GM12878 (cell line): ENCODE results near the gene HOMER2. TPM values are rescaled to one million over a fixed set of nuclear protein-coding genes. Genes with fewer than 3 reads are reported as not detected.
A peak's percentile ranks its signal among the peaks of the same experiment; 100 is the strongest.

Experiments
- ATAC-seq: fragments of 200-7000 bp; cut with Tn5 transposase; 3 replicates; pipeline ENCODE4 v1.9.1; 2020; ENCODE audit warnings: mild to moderate bottlenecking, moderate library complexity
- BruUV-seq: library from RNA; stranded (reverse); fragments of 400-500 nt; replicated peaks from 2 replicates; lab custom pipeline; 2021; lab: Mats Ljungman, UMichigan
- CTCF ChIA-PET: fragments of 300-600 bp; sonication (Branson Sonifier 250); formaldehyde crosslinking; extraction: SDS; loops from one replicate; lab custom pipeline; 2021; ENCODE audit warnings: inconsistent platforms; lab: Yijun Ruan, JAX
- POLR2A ChIA-PET: fragments of 350-600 bp; formaldehyde crosslinking; extraction: SDS; loops from one replicate; lab custom pipeline; 2021; ENCODE audit warnings: inconsistent platforms; lab: Charles Lee
- RAD21 ChIA-PET: fragments of 300-600 bp; sonication (Branson Sonifier 250); formaldehyde crosslinking; loops from one replicate; lab custom pipeline; 2023; ENCODE audit warnings: antibody characterized with exemption; ENCODE audit not compliant: unreplicated experiment; lab: Charles Lee
- SMC1A ChIA-PET: fragments of 300-600 bp; sonication (Branson Sonifier 250); formaldehyde crosslinking; loops from one replicate; lab custom pipeline; 2023; ENCODE audit not compliant: unreplicated experiment, uncharacterized antibody; lab: Charles Lee
- DNase-seq: peaks from one replicate; pipeline ENCODE4 v3.0.0-alpha.2; 2011; ENCODE audit warnings: low read depth, low spot score
- FAIRE-seq: peaks from 3 replicates; lab custom pipeline; 2011; peaks lifted over from hg19 to GRCh38; lab: Jason Lieb, UNC
- H2AFZ ChIP-seq: 2 replicates; pipeline ENCODE4 v1.6.0; 2011; ENCODE audit warnings: low read depth, low read length, control low read depth; ENCODE audit not compliant: control insufficient read depth
- H3K27ac ChIP-seq: 2 replicates; pipeline ENCODE4 v1.5.1; 2011; ENCODE audit warnings: control low read depth; ENCODE audit not compliant: control insufficient read depth, insufficient read depth
- H3K27me3 ChIP-seq, 2 experiments: replicated peaks in 1 of 2; 2 replicates each; pipeline versions ENCODE4 v1.6.0 to v1.6.1; 2011; ENCODE audit warnings: low read length in 1 of 2; ENCODE audit not compliant: control insufficient read depth in 2 of 2, insufficient read depth in 2 of 2
- H3K36me3 ChIP-seq, 2 experiments: 2 replicates each; pipeline ENCODE4 v1.5.1; 2011; ENCODE audit warnings: low read length in 1 of 2; ENCODE audit not compliant: control insufficient read depth in 2 of 2, insufficient read depth in 2 of 2
- H3K4me1 ChIP-seq: 2 replicates; pipeline ENCODE4 v1.6.1; 2011; ENCODE audit warnings: mild to moderate bottlenecking, low read length, moderate library complexity, mixed read lengths; ENCODE audit not compliant: control insufficient read depth, insufficient read depth
- H3K4me2 ChIP-seq: 2 replicates; pipeline ENCODE4 v1.6.0; 2011; ENCODE audit warnings: control low read depth; ENCODE audit not compliant: control insufficient read depth, insufficient read depth
- H3K4me3 ChIP-seq: fragments of 200-600 bp; sonication (generic); 2 replicates; pipeline ENCODE4 v1.5.1; 2016
- H3K79me2 ChIP-seq: 2 replicates; pipeline ENCODE4 v1.6.0; 2011; ENCODE audit warnings: low read length; ENCODE audit not compliant: control insufficient read depth, insufficient read depth
- H3K9ac ChIP-seq: 2 replicates; pipeline ENCODE4 v1.8.0; 2011; ENCODE audit warnings: low read length, control low read depth, mixed read lengths; ENCODE audit not compliant: control insufficient read depth, insufficient read depth
- H3K9me3 ChIP-seq: replicated peaks from 3 replicates; pipeline ENCODE4 v1.5.1; 2011; ENCODE audit warnings: mild to moderate bottlenecking, low read length; ENCODE audit not compliant: control insufficient read depth, insufficient read depth
- H4K20me1 ChIP-seq: 2 replicates; pipeline ENCODE4 v1.6.0; 2011; ENCODE audit not compliant: control insufficient read depth, insufficient read depth
- BACH1 ChIP-seq: fragments of 450-650 bp; IDR thresholded peaks from 2 replicates; pipeline ENCODE4 v1.6.1; 2017; ENCODE audit warnings: mild to moderate bottlenecking, borderline replicate concordance
- BRCA1 ChIP-seq: IDR thresholded peaks from 2 replicates; pipeline ENCODE4 v1.6.1; 2011; ENCODE audit warnings: low read depth, low read length, improper control_type of control experiment
- CREM ChIP-seq: IDR thresholded peaks from 2 replicates; pipeline ENCODE4 v1.6.1; 2014; ENCODE audit warnings: antibody characterized with exemption, low read depth
- GATAD2B ChIP-seq: fragments of 450-650 bp; conservative IDR thresholded peaks from 2 replicates; pipeline ENCODE4 v1.6.1; 2017; ENCODE audit warnings: low read depth, mild to moderate bottlenecking, moderate library complexity
- NR2C2 ChIP-seq: IDR thresholded peaks from 2 replicates; pipeline ENCODE4 v1.6.1; 2011; ENCODE audit warnings: borderline replicate concordance, low read depth; ENCODE audit not compliant: control insufficient read depth, insufficient read length
- POLR2AphosphoS2 ChIP-seq: IDR thresholded peaks from 2 replicates; pipeline ENCODE4 v1.6.1; 2011; ENCODE audit warnings: low read depth, mild to moderate bottlenecking, low read length, improper control_type of control experiment, moderate library complexity
- SMC3 ChIP-seq: IDR thresholded peaks from 2 replicates; pipeline ENCODE4 v1.6.1; 2011; ENCODE audit warnings: low read length, improper control_type of control experiment, borderline replicate concordance
- SPI1 ChIP-seq: IDR thresholded peaks from 2 replicates; pipeline ENCODE4 v1.6.1; 2011; ENCODE audit warnings: low read depth, mild to moderate bottlenecking, low read length, moderate library complexity, borderline replicate concordance; ENCODE audit not compliant: insufficient read depth
- SUZ12 ChIP-seq: fragments of 200-600 bp; sonication (generic); IDR thresholded peaks from one replicate; pipeline ENCODE4 v1.6.1; 2018; ENCODE audit warnings: antibody characterized with exemption, mild to moderate bottlenecking; ENCODE audit not compliant: unreplicated experiment
- WGBS: methylation state at CpG from one replicate; pipeline ENCODE4 v1.1.6; 2016; ENCODE audit warnings: low lambda C conversion rate; ENCODE audit not compliant: insufficient replicate concordance, insufficient coverage; ENCODE audit errors: missing lambda C conversion rate; 5-methylcytosine and 5-hydroxymethylcytosine counted together
- in situ Hi-C: fragments of 300-500 bp; cut with MboI; formaldehyde crosslinking; loops from 9 replicates; pipeline ENCODE4 v1.14.3; 2018; ENCODE audit warnings: mixed read lengths
- intact Hi-C: fragments of 100-400 bp; cut with micrococcal nuclease; formaldehyde crosslinking; loops from one replicate; pipeline ENCODE4 v1.14.2; 2022; ENCODE audit not compliant: unreplicated experiment
- polyA plus RNA-seq, 11 experiments: library from polyadenylated mRNA; depleted of rRNA in 4 of 11; unstranded in 6 of 11; stranded (reverse) in 5 of 11; fragments of >200 nt; fragmentation: Nextera tagmentation in 4 of 11; fragmentation: Illumina TruSeq in 1 of 11; extraction: Ambion mirVana in 4 of 11; extraction: Trizol in 1 of 11; gene quantifications; 1 replicate in 1 of 11; 2 replicates in 10 of 11; pipeline versions ENCODE4 v1.2.1 to v1.2.3, GENCODE V29; 2011 to 2016; ENCODE audit warnings: inconsistent platforms in 2 of 11, missing spikeins in 2 of 11, low read depth in 1 of 11
- total RNA-seq, 4 experiments: library from RNA; depleted of rRNA in 3 of 4; stranded (reverse); fragments of >200 nt in 3 of 4; fragmentation: Illumina TruSeq in 1 of 4; extraction: Trizol in 1 of 4; gene quantifications; 2 replicates each; pipeline versions ENCODE4 v1.2.1 to v1.2.3, GENCODE V29; 2013 to 2021
- TF ChIP-seq, protein P1 (sequence below): IDR thresholded peaks from 2 replicates; pipeline ENCODE4 v1.6.1; 2011; ENCODE audit warnings: low read depth, low read length, improper control_type of control experiment, borderline replicate concordance
- TF ChIP-seq, protein P2 (sequence below): fragments of 450-650 bp; formaldehyde crosslinking; IDR thresholded peaks from 2 replicates; pipeline ENCODE4 v1.4.0; 2020; ENCODE audit warnings: mild to moderate bottlenecking, moderate library complexity
- TF ChIP-seq, protein P3 (sequence below): fragments of 450-650 bp; IDR thresholded peaks from 2 replicates; pipeline ENCODE4 v1.6.1; 2017; ENCODE audit warnings: mild to moderate bottlenecking

HOMER2 gene
- total and polyA plus RNA-seq, 10 of the 15 experiments (the other 5 are each of a cell fraction or from before 2014, with no cell fraction given): 0.60 to 5.0 (median 1.8) TPM

DNA sequence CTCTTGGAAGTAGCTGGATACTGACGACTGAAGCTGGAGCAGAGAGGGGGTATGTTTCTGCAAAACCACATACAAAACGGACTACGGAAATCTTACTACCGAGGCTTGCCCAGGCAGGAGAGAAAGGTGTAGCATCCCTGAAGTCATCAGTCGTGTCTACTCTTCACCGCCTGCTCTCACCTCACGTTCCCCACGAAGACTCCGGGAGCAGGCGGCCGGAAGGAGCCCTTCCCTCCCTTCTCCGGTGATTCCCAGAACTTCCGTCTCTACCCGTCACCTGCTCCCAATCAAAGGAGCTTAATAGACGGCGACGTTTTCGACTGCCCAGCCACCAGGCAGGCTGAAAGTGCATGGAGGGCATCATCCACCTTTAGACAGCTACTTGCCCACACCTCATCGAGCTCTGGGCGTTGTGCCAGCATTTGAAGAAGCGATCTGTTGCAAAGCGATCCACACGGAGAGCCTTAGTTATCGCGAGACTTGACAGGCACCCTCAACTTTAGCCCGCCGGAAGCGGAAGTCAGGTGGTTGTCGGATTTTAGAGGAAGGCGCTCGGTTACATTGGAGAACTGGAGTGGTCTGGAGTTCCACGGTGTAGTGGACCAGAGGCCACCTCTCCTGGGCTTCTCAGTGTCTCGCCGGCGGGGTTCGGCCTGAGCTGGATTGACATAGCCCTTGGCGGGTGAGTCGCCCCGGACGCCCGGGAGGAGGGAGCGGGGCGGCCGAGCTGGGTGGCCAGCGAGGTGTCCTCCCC, 33.3 kb upstream of the HOMER2 start, which contains the start of gene RAMAC:
RAMAC (plus strand) TSS at position 523 of the 754 bp plus-strand sequence. CDS start 2,809 bp downstream, outside the sequence.
- no peaks in the 10 kb centered on the region for H3K27me3 ChIP-seq
- TSS peak; percentile 88 for BruUV-seq
- H3K4me2 ChIP-seq: peak within 1 kb of the TSS; percentile 100
- POLR2A ChIA-PET: interaction anchor here (0.6 to 1.7 kb wide), 10 partner anchors 10 to 1746 kb away, joined by 3 to 8 read pairs (median 3); partner anchors contain the start of genes RPS17 and WHAMM
- 1% methylated on average over 45 of the region's 45 CpGs for WGBS
- peak within 1 kb of the TSS; percentile 71 for H3K27ac ChIP-seq
- peak; percentile 97 for ATAC-seq
- intact Hi-C loops: loop anchor here (5.0 kb wide), 2 partner anchors 154 to 174 kb away; no protein-coding TSS in a partner anchor
- RAD21 ChIA-PET: interaction anchor here (0.9 to 1.4 kb wide), 7 partner anchors 10 to 455 kb away, joined by 3 to 9 read pairs (median 3); no protein-coding TSS in a partner anchor
- H3K4me1 ChIP-seq: peaks cover 8% of the 10 kb centered on the region
- CTCF ChIA-PET: interaction anchor here (1.0 to 3.0 kb wide), 12 partner anchors 9 to 447 kb away, joined by 3 to 12 read pairs (median 5); partner anchors contain the start of gene C15orf40
- SMC1A ChIA-PET: interaction anchor here (0.8 to 3.7 kb wide), 13 partner anchors 13 to 447 kb away, joined by 3 to 11 read pairs (median 4); partner anchors contain the start of gene C15orf40
- H3K9ac ChIP-seq: peak within 1 kb of the TSS; percentile 89
- no peaks in the 10 kb centered on the region for H3K9me3 ChIP-seq
- peaks cover 0 to 2% of the 10 kb centered on the region in 2 experiments; a peak in 1 of 4 replicates for H3K36me3 ChIP-seq
- DNase-seq: peak; percentile 93
- peak; percentile 86 for FAIRE-seq
- H3K79me2 ChIP-seq: peaks cover 18% of the 10 kb centered on the region
- peak within 1 kb of the TSS; percentile 86 for H2AFZ ChIP-seq
- peak within 1 kb of the TSS; percentile 84 for H3K4me3 ChIP-seq
- in situ Hi-C loops: loop anchor here (5.0 kb wide), 1 partner anchor 449 kb away; no protein-coding TSS in a partner anchor
- no peaks in the 10 kb centered on the region for H4K20me1 ChIP-seq
- peak; percentile 32; the same call in 1 of the 2 replicates for TF ChIP-seq SPI1
- peak; percentile 93 for TF ChIP-seq POLR2AphosphoS2
- no peak for TF ChIP-seq BACH1
- TF ChIP-seq, protein P1, sequence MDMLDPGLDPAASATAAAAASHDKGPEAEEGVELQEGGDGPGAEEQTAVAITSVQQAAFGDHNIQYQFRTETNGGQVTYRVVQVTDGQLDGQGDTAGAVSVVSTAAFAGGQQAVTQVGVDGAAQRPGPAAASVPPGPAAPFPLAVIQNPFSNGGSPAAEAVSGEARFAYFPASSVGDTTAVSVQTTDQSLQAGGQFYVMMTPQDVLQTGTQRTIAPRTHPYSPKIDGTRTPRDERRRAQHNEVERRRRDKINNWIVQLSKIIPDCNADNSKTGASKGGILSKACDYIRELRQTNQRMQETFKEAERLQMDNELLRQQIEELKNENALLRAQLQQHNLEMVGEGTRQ: peak; percentile 32; the same call in 1 of the 2 replicates
- no peak for TF ChIP-seq CREM
- TF ChIP-seq BRCA1: peak; percentile 69
- 0 out of 2 replicates have a peak, but pooled peaks have one; percentile 29 for TF ChIP-seq GATAD2B
- TF ChIP-seq NR2C2: no peak
- no peak for TF ChIP-seq SUZ12
- TF ChIP-seq, protein P2, sequence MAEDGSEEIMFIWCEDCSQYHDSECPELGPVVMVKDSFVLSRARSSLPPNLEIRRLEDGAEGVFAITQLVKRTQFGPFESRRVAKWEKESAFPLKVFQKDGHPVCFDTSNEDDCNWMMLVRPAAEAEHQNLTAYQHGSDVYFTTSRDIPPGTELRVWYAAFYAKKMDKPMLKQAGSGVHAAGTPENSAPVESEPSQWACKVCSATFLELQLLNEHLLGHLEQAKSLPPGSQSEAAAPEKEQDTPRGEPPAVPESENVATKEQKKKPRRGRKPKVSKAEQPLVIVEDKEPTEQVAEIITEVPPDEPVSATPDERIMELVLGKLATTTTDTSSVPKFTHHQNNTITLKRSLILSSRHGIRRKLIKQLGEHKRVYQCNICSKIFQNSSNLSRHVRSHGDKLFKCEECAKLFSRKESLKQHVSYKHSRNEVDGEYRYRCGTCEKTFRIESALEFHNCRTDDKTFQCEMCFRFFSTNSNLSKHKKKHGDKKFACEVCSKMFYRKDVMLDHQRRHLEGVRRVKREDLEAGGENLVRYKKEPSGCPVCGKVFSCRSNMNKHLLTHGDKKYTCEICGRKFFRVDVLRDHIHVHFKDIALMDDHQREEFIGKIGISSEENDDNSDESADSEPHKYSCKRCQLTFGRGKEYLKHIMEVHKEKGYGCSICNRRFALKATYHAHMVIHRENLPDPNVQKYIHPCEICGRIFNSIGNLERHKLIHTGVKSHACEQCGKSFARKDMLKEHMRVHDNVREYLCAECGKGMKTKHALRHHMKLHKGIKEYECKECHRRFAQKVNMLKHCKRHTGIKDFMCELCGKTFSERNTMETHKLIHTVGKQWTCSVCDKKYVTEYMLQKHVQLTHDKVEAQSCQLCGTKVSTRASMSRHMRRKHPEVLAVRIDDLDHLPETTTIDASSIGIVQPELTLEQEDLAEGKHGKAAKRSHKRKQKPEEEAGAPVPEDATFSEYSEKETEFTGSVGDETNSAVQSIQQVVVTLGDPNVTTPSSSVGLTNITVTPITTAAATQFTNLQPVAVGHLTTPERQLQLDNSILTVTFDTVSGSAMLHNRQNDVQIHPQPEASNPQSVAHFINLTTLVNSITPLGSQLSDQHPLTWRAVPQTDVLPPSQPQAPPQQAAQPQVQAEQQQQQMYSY (CRISPR knock-in tag): no peak
- TF ChIP-seq, protein P3, sequence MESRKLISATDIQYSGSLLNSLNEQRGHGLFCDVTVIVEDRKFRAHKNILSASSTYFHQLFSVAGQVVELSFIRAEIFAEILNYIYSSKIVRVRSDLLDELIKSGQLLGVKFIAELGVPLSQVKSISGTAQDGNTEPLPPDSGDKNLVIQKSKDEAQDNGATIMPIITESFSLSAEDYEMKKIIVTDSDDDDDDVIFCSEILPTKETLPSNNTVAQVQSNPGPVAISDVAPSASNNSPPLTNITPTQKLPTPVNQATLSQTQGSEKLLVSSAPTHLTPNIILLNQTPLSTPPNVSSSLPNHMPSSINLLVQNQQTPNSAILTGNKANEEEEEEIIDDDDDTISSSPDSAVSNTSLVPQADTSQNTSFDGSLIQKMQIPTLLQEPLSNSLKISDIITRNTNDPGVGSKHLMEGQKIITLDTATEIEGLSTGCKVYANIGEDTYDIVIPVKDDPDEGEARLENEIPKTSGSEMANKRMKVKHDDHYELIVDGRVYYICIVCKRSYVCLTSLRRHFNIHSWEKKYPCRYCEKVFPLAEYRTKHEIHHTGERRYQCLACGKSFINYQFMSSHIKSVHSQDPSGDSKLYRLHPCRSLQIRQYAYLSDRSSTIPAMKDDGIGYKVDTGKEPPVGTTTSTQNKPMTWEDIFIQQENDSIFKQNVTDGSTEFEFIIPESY: no peak
- no peak for TF ChIP-seq SMC3
